Caco-2 (cell line): ENCODE data around the gene MPP3. TPM values are rescaled to one million over a fixed set of nuclear protein-coding genes. Genes with fewer than 3 reads are reported as not detected.
"Not testable (repeated sequence)": the region's sequence is repeated elsewhere in the genome, so short reads cannot be mapped to it uniquely, and the experiment has no call there.

Experiments used
- BruUV-seq: library from RNA; stranded (reverse); fragments of 400-500 nt; replicated peaks from 2 replicates; lab custom pipeline; 2021; lab: Mats Ljungman, UMichigan
- CTCF ChIA-PET: fragments of 300-600 bp; sonication (Branson Sonifier 250); formaldehyde crosslinking; loops from one replicate; lab custom pipeline; 2022; ENCODE audit warnings: antibody characterized with exemption; lab: Charles Lee
- POLR2A ChIA-PET: fragments of 300-600 bp; sonication (Branson Sonifier 250); formaldehyde crosslinking; loops from one replicate; lab custom pipeline; 2022; ENCODE audit warnings: antibody characterized with exemption; lab: Charles Lee
- DNase-seq, 2 experiments: peaks; one replicate each; pipeline versions ENCODE4 v3.0.0 to v3.0.0-alpha.2; 2020 to 2022
- H3K27me3 ChIP-seq: replicated peaks from 2 replicates; pipeline ENCODE4 v1.6.0; 2011; ENCODE audit warnings: low read length; ENCODE audit not compliant: control insufficient read depth, insufficient read depth
- H3K36me3 ChIP-seq: 2 replicates; pipeline ENCODE4 v1.5.1; 2011; ENCODE audit warnings: low read length; ENCODE audit not compliant: control insufficient read depth, insufficient read depth
- H3K4me1 ChIP-seq: fragments of 250-450 bp; sonication (Bioruptor Pico); 2 replicates; pipeline ENCODE4 v1.5.1; 2020; ENCODE audit warnings: mild to moderate bottlenecking
- H3K4me3 ChIP-seq: 2 replicates; pipeline ENCODE4 v1.5.1; 2011; ENCODE audit warnings: low read depth, mild to moderate bottlenecking, control low read depth, low read length
- H3K9me3 ChIP-seq: fragments of 250-450 bp; sonication (Bioruptor Pico); 2 replicates; pipeline ENCODE4 v1.5.1; 2020; ENCODE audit warnings: mild to moderate bottlenecking, moderate library complexity
- H3K27ac Mint-ChIP-seq: one replicate; pipeline ENCODE4 v1.8.0; 2022; ENCODE audit warnings: mixed read lengths; ENCODE audit not compliant: unreplicated experiment
- H3K27me3 Mint-ChIP-seq: one replicate; pipeline ENCODE4 v1.8.0; 2022; ENCODE audit warnings: mixed read lengths; ENCODE audit not compliant: insufficient read depth, unreplicated experiment
- H3K36me3 Mint-ChIP-seq: one replicate; pipeline ENCODE4 v1.8.0; 2022; ENCODE audit warnings: mild to moderate bottlenecking, mixed read lengths; ENCODE audit not compliant: insufficient read depth, unreplicated experiment
- H3K4me1 Mint-ChIP-seq: one replicate; pipeline ENCODE4 v1.8.0; 2022; ENCODE audit warnings: low read depth, mixed read lengths; ENCODE audit not compliant: unreplicated experiment
- H3K4me3 Mint-ChIP-seq: one replicate; pipeline ENCODE4 v1.8.0; 2022; ENCODE audit warnings: mild to moderate bottlenecking, moderate library complexity, mixed read lengths; ENCODE audit not compliant: unreplicated experiment
- H3K9me3 Mint-ChIP-seq: one replicate; pipeline ENCODE4 v1.8.0; 2022; ENCODE audit warnings: mixed read lengths; ENCODE audit not compliant: unreplicated experiment
- intact Hi-C: fragments of 100-400 bp; cut with micrococcal nuclease; formaldehyde crosslinking; loops from one replicate; pipeline ENCODE4 v1.10.0; 2022; ENCODE audit not compliant: unreplicated experiment
- total RNA-seq: library from RNA; stranded (reverse); gene quantifications from 2 replicates; pipeline ENCODE4 v1.2.3, GENCODE V29; 2022
- TF ChIP-seq, protein P1 (sequence below), 2 experiments: fragments of 200-600 bp in 1 of 2; IDR thresholded peaks; 1 replicate in 1 of 2; 2 replicates in 1 of 2; pipeline versions ENCODE4 v1.5.1 to v1.8.0; 2011 to 2022; ENCODE audit warnings: antibody characterized with exemption in 1 of 2, control low read depth in 1 of 2, inconsistent platforms in 1 of 2, low read depth in 1 of 2, low read length in 1 of 2, mild to moderate bottlenecking in 1 of 2, moderate library complexity in 1 of 2; ENCODE audit not compliant: insufficient read depth in 1 of 2, severe bottlenecking in 1 of 2, unreplicated experiment in 1 of 2

Gene MPP3
- total RNA-seq, 1 experiment from 2014 or later, result 7.9 TPM

DNA sequence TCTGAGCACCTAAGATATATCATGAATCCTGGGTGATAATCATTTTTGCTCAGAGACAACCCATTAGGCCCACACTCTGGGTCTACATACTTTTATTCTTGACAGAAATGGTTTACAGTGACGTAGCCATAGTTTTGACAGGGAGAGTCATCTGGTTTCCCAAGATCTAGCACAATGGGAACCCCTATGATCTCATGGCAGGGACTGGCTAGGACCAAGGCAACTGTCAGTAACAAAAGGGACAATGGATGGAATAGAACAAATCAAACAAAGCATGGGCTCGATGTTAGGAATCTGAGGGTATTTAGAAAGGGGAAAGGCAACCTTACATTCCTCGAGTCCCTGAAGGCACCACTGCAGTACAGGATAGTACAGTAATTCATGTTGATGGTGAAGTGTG, 32.2 kb downstream of the MPP3 start:
- peaks cover 11% of the 10 kb centered on the region for H3K9me3 Mint-ChIP-seq
- H3K4me3 Mint-ChIP-seq, result no peak overlapping the region
- H3K36me3 ChIP-seq, result no peaks in the 10 kb centered on the region
- intact Hi-C loops, result no loop called here
- H3K9me3 ChIP-seq, result peaks cover 9% of the 10 kb centered on the region; the same call in 1 of the 2 replicates
- TF ChIP-seq, protein P1, sequence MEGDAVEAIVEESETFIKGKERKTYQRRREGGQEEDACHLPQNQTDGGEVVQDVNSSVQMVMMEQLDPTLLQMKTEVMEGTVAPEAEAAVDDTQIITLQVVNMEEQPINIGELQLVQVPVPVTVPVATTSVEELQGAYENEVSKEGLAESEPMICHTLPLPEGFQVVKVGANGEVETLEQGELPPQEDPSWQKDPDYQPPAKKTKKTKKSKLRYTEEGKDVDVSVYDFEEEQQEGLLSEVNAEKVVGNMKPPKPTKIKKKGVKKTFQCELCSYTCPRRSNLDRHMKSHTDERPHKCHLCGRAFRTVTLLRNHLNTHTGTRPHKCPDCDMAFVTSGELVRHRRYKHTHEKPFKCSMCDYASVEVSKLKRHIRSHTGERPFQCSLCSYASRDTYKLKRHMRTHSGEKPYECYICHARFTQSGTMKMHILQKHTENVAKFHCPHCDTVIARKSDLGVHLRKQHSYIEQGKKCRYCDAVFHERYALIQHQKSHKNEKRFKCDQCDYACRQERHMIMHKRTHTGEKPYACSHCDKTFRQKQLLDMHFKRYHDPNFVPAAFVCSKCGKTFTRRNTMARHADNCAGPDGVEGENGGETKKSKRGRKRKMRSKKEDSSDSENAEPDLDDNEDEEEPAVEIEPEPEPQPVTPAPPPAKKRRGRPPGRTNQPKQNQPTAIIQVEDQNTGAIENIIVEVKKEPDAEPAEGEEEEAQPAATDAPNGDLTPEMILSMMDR (IDR thresholded peaks at IDR 0.05; ENCODE audit: insufficient read depth in 1 of 2, low read depth in 1 of 2, low read length in 1 of 2, severe bottlenecking in 1 of 2, unreplicated experiment in 1 of 2), result no peak
- POLR2A ChIA-PET, result no interaction called here
- H3K27me3 ChIP-seq, result no peaks in the 10 kb centered on the region
- BruUV-seq, result no TSS peak
- no peak overlapping the region for H3K27ac Mint-ChIP-seq
- DNase-seq, result no peak
- CTCF ChIA-PET, result no interaction called here
- H3K36me3 Mint-ChIP-seq, result no peaks in the 10 kb centered on the region
- H3K4me1 ChIP-seq, result peaks cover 22% of the 10 kb centered on the region
- H3K4me1 Mint-ChIP-seq, result peaks cover 34% of the 10 kb centered on the region
- no peaks in the 10 kb centered on the region for H3K27me3 Mint-ChIP-seq
- H3K4me3 ChIP-seq, result no peak overlapping the region

DNA sequence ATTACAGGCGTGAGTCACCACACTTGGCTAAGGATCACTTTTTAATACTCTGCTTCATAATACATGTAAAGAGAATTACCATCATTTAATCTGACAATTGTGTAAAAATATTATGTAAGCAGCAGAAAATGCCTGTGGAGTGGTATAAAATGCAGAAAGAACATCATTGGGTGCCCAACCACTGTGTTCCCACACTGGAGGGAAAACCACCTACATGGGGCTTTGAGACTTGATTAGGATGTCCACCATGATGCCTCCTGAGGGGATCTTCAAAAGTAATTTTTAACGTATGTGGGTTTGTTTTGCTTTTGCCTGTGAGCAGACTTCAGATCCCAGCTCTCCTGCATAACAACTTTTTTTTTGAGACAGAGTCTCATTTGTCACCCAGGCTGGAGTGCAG, 33.9 kb downstream of the MPP3 start:
- no peak overlapping the region for H3K4me3 Mint-ChIP-seq
- CTCF ChIA-PET, result no interaction called here

DNA sequence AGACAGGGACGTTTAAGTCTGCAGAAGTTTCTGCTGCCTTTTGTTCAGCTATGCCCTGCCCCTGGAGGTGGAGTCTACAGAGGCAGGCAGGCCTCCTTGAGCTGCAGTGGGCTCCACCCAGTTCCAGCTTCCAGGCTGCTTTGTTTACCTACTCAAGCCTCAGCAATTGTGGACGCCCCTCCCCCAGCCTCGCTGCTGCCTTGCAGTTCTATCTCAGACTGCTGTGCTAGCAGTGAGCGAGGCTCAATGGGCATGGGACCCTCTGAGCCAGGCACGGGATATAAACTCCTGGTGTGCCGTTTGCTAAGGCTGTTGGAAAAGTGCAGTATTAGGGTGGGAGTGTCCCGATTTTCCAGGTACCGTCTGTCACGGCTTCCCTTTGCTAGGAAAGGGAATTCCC, 34.9 kb downstream of the MPP3 start:
- intact Hi-C loops, H3K4me3 ChIP-seq, CTCF ChIA-PET, H3K27ac Mint-ChIP-seq, H3K36me3 ChIP-seq, H3K27me3 ChIP-seq, DNase-seq, H3K9me3 ChIP-seq, BruUV-seq, H3K36me3 Mint-ChIP-seq, H3K4me3 Mint-ChIP-seq, H3K27me3 Mint-ChIP-seq, POLR2A ChIA-PET: not testable (repeated sequence)
- Mint-ChIP-seq H3K4me1 (peaks cover 22% of the 10 kb centered on the region), H3K9me3 (peaks cover 11% of the 10 kb centered on the region)
- peaks cover 22% of the 10 kb centered on the region for H3K4me1 ChIP-seq

More for the DNA sequence above, 33.9 kb downstream of the MPP3 start:
- peaks cover 9% of the 10 kb centered on the region; the same call in 1 of the 2 replicates for H3K9me3 ChIP-seq
- TF ChIP-seq, protein P1 (IDR thresholded peaks at IDR 0.05; ENCODE audit: insufficient read depth in 1 of 2, low read depth in 1 of 2, low read length in 1 of 2, severe bottlenecking in 1 of 2, unreplicated experiment in 1 of 2), result no peak
- Mint-ChIP-seq H3K9me3 (peaks cover 11% of the 10 kb centered on the region), H3K27me3 (peaks cover 2% of the 10 kb centered on the region), H3K36me3 (no peaks in the 10 kb centered on the region), H3K4me1 (peaks cover 32% of the 10 kb centered on the region), H3K27ac (no peak overlapping the region)
- peaks cover 22% of the 10 kb centered on the region for H3K4me1 ChIP-seq
- intact Hi-C loops, result no loop called here
- no peaks in the 10 kb centered on the region for H3K36me3 ChIP-seq
- H3K4me3 ChIP-seq, result no peak overlapping the region
- no peaks in the 10 kb centered on the region for H3K27me3 ChIP-seq
- POLR2A ChIA-PET, result no interaction called here
- no peak for DNase-seq
- BruUV-seq, result no TSS peak

DNA sequence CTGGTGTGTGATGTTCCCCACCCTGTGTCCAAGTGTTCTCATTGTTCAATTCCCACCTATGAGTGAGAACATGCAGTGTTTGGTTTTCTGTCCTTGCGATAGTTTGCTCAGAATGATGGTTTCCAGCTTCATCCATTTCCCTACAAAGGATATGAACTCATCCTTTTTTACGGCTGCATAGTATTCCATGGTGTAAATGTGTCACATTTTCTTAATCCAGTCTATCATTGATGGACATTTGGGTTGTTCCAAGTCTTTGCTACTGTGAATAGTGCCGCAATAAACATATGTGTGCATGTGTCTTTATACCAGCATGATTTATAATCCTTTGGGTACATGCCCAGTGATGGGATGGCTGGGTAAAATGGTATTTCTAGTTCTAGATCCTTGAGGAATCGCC, 40.3 kb downstream of the MPP3 start:
- H3K9me3 ChIP-seq, BruUV-seq, H3K36me3 ChIP-seq, H3K4me1 ChIP-seq, intact Hi-C loops, H3K36me3 Mint-ChIP-seq, H3K27ac Mint-ChIP-seq, H3K4me3 Mint-ChIP-seq, DNase-seq, POLR2A ChIA-PET, CTCF ChIA-PET, H3K4me1 Mint-ChIP-seq, H3K27me3 Mint-ChIP-seq, H3K4me3 ChIP-seq, H3K27me3 ChIP-seq: not testable (repeated sequence)
- peaks cover 11% of the 10 kb centered on the region for H3K9me3 Mint-ChIP-seq
